Endodermal cell (in vitro differentiated cells): ENCODE results near the gene DMWD. TPM values are rescaled to one million over a fixed set of nuclear protein-coding genes. Genes with fewer than 3 reads are reported as not detected.

Source experiments
- DNase-seq: peaks from one replicate; pipeline ENCODE4 v3.0.0-alpha.2; 2017
- H3K27ac ChIP-seq: 2 replicates; pipeline ENCODE4 v1.5.1; 2013; ENCODE audit warnings: mild to moderate bottlenecking, low read depth, low read length, moderate library complexity
- H3K27me3 ChIP-seq: 2 replicates; pipeline ENCODE4 v1.6.1; 2013; ENCODE audit warnings: mild to moderate bottlenecking, low read length, moderate library complexity; ENCODE audit not compliant: insufficient read depth, control insufficient read depth, poor library complexity, severe bottlenecking
- H3K36me3 ChIP-seq: 2 replicates; pipeline ENCODE4 v1.7.0; 2013; ENCODE audit warnings: mild to moderate bottlenecking, low read length, moderate library complexity; ENCODE audit not compliant: control insufficient read depth, insufficient read depth
- H3K4me1 ChIP-seq: one replicate; pipeline ENCODE4 v1.7.0; 2013; ENCODE audit warnings: low read length; ENCODE audit not compliant: control insufficient read depth, insufficient read depth
- H3K4me3 ChIP-seq: 2 replicates; pipeline ENCODE4 v1.5.1; 2013; ENCODE audit warnings: mild to moderate bottlenecking, low read length, moderate library complexity
- H3K9ac ChIP-seq: 2 replicates; pipeline ENCODE4 v1.6.1; 2013; ENCODE audit warnings: mild to moderate bottlenecking, low read length, moderate library complexity; ENCODE audit not compliant: poor library complexity, severe bottlenecking; ENCODE audit errors: extremely low read depth
- H3K9me3 ChIP-seq: 2 replicates; pipeline ENCODE4 v1.6.1; 2013; ENCODE audit warnings: mild to moderate bottlenecking, low read length, moderate library complexity; ENCODE audit not compliant: control insufficient read depth
- H3K27ac Mint-ChIP-seq: 2 replicates; pipeline ENCODE4 v1.8.0; 2020; ENCODE audit warnings: mixed read lengths
- H3K27me3 Mint-ChIP-seq: 2 replicates; pipeline ENCODE4 v1.8.0; 2021; ENCODE audit warnings: mild to moderate bottlenecking, mixed read lengths; ENCODE audit not compliant: insufficient read depth
- H3K36me3 Mint-ChIP-seq: 2 replicates; pipeline ENCODE4 v1.8.0; 2020; ENCODE audit warnings: low read depth, mixed read lengths
- H3K4me1 Mint-ChIP-seq: 2 replicates; pipeline ENCODE4 v1.8.0; 2020; ENCODE audit warnings: mixed read lengths
- H3K4me3 Mint-ChIP-seq: 2 replicates; pipeline ENCODE4 v1.8.0; 2020; ENCODE audit warnings: mild to moderate bottlenecking, moderate library complexity, mixed read lengths
- H3K9me3 Mint-ChIP-seq: 2 replicates; pipeline ENCODE4 v1.8.0; 2020; ENCODE audit warnings: mild to moderate bottlenecking, mixed read lengths
- CTCF ChIP-seq: fragments of 200-600 bp; sonication (generic); conservative IDR thresholded peaks from 2 replicates; pipeline ENCODE4 v1.5.0; 2021; ENCODE audit warnings: antibody characterized with exemption, mild to moderate bottlenecking
- WGBS, 2 experiments: methylation state at CpG; one replicate each; pipeline versions ENCODE4 v1.1.5 to v1.1.7; 2013; ENCODE audit warnings: missing lambda C conversion rate in 2 of 2, mixed read lengths in 1 of 2; ENCODE audit not compliant: insufficient coverage in 1 of 2, insufficient read length in 1 of 2; 5-methylcytosine and 5-hydroxymethylcytosine counted together
- total RNA-seq, 2 donors: library from RNA; stranded (reverse); fragmentation: NEBNext Ultra II Directional in 1 of 2; extraction: Animal tissue kit (Norgen Biotek cat#: 25700) in 1 of 2; gene quantifications; 2 replicates in 1 of 2; 3 replicates in 1 of 2; pipeline ENCODE4 v1.2.1, GENCODE V29; 2021

DMWD gene
- total RNA-seq, 2 donors from 2014 or later: 86.4 to 86.9 TPM

DNA sequence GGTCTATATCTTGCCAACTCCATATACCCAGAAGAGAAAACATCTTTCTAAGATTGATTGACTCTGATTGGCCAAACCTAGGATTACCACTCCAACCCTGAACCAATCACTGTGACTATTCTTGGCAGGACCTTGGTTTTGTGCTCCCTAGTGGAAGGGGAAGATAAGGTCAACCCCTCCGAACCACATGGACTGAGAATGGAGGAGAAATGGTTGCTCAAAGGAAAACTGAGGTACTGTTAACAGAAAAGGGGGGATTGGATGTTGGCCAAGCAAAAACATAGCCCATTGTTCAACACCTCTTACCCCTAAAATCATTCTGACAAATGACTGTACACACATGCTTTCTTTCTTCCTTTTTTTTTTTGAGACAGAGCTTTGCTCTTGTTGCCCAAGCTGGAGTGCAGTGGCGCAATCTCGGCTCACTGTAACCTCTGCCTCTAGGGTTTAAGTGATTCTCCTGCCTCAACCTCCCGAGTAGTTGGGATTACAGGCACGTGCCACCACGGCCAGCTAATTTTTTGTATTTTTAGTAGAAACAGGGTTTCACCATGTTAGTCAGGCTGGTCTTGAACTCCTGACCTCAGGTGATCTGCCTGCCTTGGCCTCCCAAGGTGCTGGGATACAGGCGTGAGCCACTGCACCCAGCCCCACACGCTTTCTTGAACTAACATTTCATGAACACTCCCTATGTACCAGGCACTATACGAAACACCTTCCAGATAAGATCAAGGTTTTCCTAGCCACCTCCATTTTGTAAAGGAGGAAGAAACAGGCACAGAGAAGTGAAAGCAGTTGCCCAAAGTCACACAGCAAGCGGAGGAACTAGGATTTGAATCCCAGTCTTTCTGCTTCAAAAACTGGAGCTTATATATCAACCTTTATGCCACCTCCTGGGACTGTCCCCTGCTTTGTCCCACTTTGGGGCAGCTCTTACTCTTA, 52.9 kb downstream of the DMWD start:
- no peaks in the 10 kb centered on the region for H3K9me3 ChIP-seq
- 88 to 91% methylated on average over 7 to 10 of the region's 10 CpGs for WGBS, 2 experiments

DNA sequence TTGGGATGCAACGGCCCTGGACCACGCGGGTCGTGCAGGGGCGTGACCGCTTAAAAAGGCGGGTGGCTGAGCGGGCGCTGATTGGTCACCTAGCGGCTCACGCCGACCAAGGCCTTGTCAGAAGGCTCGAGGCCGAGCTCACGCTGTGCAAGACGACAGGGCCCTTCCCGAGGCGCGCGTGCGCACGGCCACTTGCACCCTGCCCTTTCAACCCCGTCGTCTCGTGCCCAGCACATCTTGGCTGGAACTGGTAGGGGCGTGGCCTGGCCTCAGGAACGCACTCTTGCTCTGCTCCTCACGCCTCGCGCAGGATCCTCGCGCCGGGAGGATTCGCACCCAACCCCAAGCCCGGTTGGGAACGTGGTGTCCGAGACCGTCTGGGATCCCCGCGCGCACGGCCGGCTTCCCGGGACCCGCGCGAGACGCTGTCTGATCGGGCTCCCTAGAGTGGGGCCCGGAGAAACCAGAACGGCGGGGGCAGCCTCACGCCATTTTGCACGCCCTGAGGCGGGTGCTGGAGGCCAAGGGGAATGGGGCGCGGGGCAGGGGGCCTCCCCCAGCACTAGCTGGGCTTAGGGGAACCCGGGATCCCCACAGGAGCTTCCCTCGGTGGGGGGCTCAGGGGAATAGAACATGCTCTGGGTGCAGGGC, 59.4 kb downstream of the DMWD start, which contains the start of gene MEIOSIN:
Gene MEIOSIN (plus strand): TSS at position 280 of the 651 bp plus-strand sequence. CDS start 1,938 bp downstream, outside the sequence.
- no peak for DNase-seq
- H3K27ac Mint-ChIP-seq: no peak within 1 kb of the TSS
- H3K27me3 ChIP-seq: no peaks in the 10 kb centered on the region
- no peaks in the 10 kb centered on the region for H3K36me3 ChIP-seq
- H3K4me1 ChIP-seq: peaks cover 2% of the 10 kb centered on the region
- TF ChIP-seq CTCF: no peak
- no peak within 1 kb of the TSS for H3K4me3 Mint-ChIP-seq
- peaks cover 6% of the 10 kb centered on the region for H3K4me1 Mint-ChIP-seq
- H3K27me3 Mint-ChIP-seq: peaks cover 5% of the 10 kb centered on the region
- WGBS, 2 experiments: 93 to 96% methylated on average over 50 to 59 of the region's 59 CpGs
- no peaks in the 10 kb centered on the region for H3K36me3 Mint-ChIP-seq
- no peaks in the 10 kb centered on the region for H3K9me3 ChIP-seq
- H3K4me3 ChIP-seq: no peak within 1 kb of the TSS
- H3K9me3 Mint-ChIP-seq: no peaks in the 10 kb centered on the region
- no peak within 1 kb of the TSS for H3K9ac ChIP-seq
- no peak within 1 kb of the TSS for H3K27ac ChIP-seq

More for the DNA sequence above, 52.9 kb downstream of the DMWD start:
- no peaks in the 10 kb centered on the region for H3K36me3 ChIP-seq
- H3K4me1 ChIP-seq: no peaks in the 10 kb centered on the region
- Mint-ChIP-seq H3K4me3 (no peak overlapping the region), H3K27me3 (peaks cover 5% of the 10 kb centered on the region), H3K9me3 (no peaks in the 10 kb centered on the region), H3K36me3 (no peaks in the 10 kb centered on the region), H3K4me1 (no peaks in the 10 kb centered on the region), H3K27ac (no peak overlapping the region)
- DNase-seq: no peak
- no peaks in the 10 kb centered on the region for H3K27me3 ChIP-seq
- no peak overlapping the region for H3K9ac ChIP-seq
- H3K4me3 ChIP-seq: no peak overlapping the region
- no peak overlapping the region for H3K27ac ChIP-seq
- no peak for TF ChIP-seq CTCF

Other genes with a start within 250 kb of the DMWD start
- gene OPA3, start 208.0 kb downstream of the DMWD start, total RNA-seq: 10 to 100 TPM; 12.9 to 15.4 TPM
- gene GPR4, start 190.6 kb downstream of the DMWD start, total RNA-seq: not detected
- 10 to 100 TPM; 42.9 to 79.3 TPM for gene EML2, start 153.4 kb downstream of the DMWD start, total RNA-seq
- gene GIPR, start 124.6 kb downstream of the DMWD start, total RNA-seq: 10 to 100 TPM; 10.8 to 14.6 TPM
- 100 to 1,000 TPM; 644 to 654 TPM for gene SNRPD2, start 100.9 kb downstream of the DMWD start, total RNA-seq
- 10 to 100 TPM; 11.0 to 15.9 TPM for gene QPCTL, start 100.2 kb downstream of the DMWD start, total RNA-seq
- 10 to 100 TPM; 36.5 to 42.8 TPM for gene FBXO46, start 61.9 kb downstream of the DMWD start, total RNA-seq
- not detected for gene MEIOSIN, start 59.4 kb downstream of the DMWD start, total RNA-seq
- 10 to 100 TPM; 41.6 to 46.4 TPM for gene SIX5, start 23.6 kb downstream of the DMWD start, total RNA-seq
- 10 to 100 TPM; 58.8 to 75.9 TPM for gene DMPK, start 10.4 kb downstream of the DMWD start, total RNA-seq
- under 1 TPM; 0.53 TPM for gene RSPH6A, start 22.5 kb upstream of the DMWD start, total RNA-seq
- 100 to 1,000 TPM; 104 to 119 TPM for gene SYMPK, start 70.3 kb upstream of the DMWD start, total RNA-seq
- gene FOXA3, start 71.5 kb upstream of the DMWD start, total RNA-seq: 10 to 100 TPM; 54.2 to 58.1 TPM
- gene IRF2BP1, start 93.3 kb upstream of the DMWD start, total RNA-seq: 10 to 100 TPM; 23.8 to 30.3 TPM
- gene MYPOP, start 109.8 kb upstream of the DMWD start, total RNA-seq: 10 to 100 TPM; 13.6 to 19.9 TPM
- gene NANOS2, start 121.9 kb upstream of the DMWD start, total RNA-seq: not detected
- under 1 TPM; 0.64 to 0.91 TPM for gene NOVA2, start 181.0 kb upstream of the DMWD start, total RNA-seq
- 10 to 100 TPM; 23.2 to 23.6 TPM for gene CCDC61, start 202.6 kb upstream of the DMWD start, total RNA-seq
- not detected for gene PGLYRP1, start 230.2 kb upstream of the DMWD start, total RNA-seq
- under 1 TPM; 0.33 to 0.60 TPM for gene IGFL4, start 248.2 kb upstream of the DMWD start, total RNA-seq